NOMO-1 treated with DMSO at 0.1 percent for 48 hours (cell line): ENCODE results near the gene ASF1A.
A peak's percentile ranks its signal among the peaks of the same experiment; 100 is the strongest.

ENCODE experiments used
- DNase-seq: peaks from one replicate; lab custom pipeline; 2025; ENCODE audit not compliant: unreplicated experiment; lab: John Stamatoyannopoulos, UW

Gene ASF1A

DNA sequence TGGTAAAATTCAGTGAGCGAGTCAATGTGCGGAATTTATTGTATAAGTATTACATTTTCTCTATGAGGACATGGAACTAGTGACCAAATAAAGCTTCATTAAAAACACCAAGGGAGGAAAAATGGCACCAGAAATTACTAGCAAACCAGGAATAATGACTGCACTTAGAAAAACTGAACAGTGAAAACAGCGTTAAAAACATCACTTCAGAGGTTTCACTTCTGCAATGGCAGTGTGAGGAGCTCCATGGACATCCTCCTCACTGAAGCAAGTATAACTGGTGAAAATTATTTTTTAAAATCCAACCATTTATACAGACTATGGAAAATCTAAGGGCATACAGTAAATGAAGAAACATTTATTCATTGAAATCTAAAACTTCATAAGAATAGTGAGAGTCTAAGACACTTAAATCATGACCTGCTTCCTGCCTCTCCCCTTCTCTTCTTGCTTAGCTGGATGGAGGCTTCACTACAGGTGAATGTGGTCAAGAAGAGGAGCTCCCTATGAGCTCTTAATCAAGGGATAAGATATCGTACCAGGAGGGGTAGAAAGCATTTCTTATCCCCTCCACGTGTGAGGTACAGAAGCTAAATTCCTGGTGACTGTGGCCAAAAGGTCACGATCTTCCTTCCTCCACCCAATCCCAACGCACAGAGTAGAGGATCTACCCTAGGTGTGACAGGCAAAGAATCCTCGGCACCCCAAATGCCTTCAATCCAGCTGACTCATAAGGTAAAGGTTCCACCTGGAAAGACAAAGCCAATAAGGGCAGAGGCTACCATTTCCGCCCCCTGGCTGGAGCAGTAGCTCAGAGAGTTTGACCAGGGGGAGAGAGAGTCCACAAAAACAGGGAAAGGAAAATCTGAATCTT is 12.3 kb upstream of the ASF1A start:
- DNase-seq, result peak; percentile 35

DNA sequence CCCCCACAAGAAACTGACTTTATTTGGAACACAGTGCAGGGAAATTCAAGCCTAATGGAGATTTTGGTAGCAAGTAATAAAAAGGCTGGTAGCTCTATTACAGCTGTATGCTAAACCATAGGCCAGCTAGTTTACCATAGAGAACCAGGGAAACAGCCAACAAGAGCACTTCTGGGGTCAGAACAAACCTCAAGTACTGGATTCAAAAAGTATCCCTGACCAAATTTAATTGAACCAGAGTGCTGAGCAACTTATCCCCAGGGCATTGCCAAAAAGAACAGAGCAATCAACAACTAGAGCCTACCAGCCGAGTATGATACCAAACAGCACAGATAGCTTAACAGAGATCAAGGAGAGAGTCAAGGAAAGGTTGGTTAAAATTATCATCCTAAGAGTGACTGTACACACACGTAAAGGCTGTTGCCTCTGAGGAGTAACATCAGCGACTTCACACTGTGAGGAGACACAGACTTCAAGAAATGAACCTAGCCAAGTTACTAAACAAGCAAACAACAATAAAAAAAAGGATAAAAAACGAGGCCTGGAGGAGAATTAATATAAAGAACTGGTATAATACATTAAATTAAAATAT is 11.5 kb upstream of the ASF1A start:
- no peak for DNase-seq

DNA sequence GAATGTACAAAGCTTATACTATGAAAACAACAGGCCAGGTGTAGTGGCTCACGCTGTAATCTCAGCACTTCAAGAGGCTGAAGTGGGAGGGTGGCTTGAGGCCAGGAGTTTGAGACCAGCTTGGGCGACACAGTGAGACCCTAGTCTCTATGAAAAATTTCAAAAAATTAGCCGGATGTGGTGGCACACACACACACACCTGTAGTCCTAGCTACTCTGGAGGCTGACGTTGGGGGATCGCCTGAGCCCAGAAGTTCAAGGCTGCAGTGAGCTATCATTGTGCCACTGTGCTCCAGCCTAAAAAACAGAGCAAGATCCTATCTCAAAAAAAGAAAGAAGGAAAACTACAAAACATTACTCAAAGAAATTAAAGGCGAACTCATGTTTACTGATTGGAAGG is 7.3 kb upstream of the ASF1A start:
- DNase-seq, result no peak

DNA sequence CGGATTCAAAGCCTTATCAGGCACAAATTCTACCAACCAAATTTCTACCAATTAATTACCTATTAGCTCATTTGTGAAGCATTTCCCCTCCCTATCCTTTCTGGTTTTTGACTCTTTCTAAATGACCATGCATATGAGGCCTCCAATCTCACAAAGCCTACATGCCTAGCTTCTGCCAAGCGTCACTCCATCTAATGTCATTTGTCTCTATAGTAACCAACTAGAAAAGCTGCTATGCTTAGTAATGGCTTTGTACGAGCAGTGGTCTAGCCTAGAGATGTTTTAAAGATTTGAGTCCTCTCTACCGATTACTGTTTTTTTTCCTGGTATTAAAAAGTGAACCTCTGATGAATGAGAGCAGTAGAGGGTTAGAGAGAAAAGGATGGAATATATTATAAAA is 4.8 kb upstream of the ASF1A start:
- DNase-seq, result no peak

DNA sequence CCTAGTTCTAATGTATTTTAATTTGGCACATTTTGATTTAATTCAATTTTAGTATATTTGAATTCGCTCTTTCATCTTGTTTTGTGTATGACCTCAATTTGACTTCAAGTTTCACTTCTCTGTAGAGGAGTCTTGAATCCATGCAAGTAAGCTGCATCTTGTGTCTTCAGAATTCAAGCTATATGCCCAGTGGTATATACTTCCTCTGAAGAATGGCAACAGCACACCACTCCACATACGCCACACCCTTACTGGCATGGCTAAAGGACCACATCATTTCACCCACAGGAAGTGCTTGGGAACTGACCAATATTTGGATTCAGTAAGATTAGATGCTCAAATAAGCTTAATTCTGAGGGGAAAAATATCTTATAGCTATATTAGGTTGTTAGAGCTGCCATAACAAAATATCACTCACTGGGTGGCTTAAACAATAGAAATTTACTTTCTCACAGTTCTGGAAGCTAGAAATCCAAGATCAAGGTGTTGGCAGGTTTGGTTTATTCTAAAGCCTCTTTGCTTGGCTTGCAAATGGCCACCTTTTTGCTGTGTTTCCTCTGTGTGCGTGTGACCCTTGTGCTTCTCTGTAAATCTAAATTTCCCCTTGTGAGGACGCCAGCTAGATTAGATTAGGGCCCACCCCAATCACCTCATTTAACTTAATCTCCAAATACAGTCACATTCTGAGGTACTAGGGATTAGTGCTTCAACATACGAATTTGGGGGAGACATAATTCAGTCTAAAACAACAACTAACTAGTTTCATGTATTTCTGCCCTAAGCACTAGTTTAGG is 2.8 kb upstream of the ASF1A start:
- peak; percentile 79 for DNase-seq

DNA sequence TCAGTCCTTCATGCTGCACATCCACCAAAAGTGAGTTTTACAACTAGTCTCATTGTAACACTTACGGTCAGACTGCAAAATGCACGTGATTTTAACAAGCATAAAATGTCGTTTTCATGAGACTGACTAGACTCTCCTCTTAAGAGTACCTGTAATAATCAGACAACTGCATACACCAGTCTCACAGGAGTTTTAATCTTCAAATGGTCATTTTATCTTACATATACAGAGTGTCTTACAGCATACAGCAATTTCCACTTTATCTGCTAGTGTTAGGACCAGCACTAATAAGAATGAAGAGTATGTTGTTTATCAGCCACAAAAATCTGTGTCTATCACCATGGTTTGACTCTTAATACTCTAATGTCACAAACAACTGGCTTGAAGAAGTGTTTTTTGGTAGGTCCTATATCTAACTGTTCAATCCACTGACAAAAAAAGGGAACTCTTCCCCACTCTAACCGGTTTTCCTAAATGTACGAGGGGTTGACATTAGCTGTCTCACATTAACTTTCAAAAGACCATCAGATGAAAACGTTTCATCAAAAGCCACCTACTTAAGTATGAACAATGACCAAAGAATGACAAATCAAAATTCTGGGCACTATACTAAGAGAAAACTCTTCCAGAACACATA is 1.5 kb upstream of the ASF1A start:
- no peak for DNase-seq

DNA sequence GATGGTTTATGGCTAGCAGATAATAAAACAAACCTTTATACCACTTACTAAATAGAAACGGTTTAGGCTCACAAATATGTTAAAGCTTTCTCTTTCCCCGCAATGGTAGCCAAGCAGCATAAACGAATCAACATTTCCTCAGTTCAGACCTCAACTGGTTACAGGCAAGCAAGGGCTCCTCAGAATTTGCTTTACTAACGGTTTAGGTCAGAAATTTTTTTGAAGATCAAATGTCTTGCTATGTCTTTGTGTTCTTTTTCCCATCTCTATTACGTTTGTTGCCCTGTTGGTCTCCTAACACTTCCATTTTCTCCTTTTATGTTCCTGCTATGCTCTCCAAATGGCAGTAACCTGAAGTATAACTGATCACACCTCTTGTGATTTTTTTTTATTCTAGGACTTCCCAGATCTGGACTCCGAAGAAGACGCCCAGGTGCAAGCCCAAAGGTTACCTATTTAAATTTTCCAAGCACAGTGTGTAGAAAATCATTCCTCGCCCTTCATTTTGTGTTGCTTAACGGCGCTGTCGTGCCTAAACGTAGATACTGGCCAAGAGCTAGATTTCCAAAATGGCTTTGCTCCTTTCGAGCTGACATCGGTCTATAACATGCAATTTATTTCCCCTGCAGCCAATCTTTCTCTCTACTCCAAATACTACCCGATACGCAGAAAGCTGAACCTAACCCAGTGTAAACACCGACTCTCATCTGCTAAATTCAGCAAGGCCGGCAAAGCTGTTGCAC is 717 bp upstream of the ASF1A start:
- peak; percentile 52 for DNase-seq

DNA sequence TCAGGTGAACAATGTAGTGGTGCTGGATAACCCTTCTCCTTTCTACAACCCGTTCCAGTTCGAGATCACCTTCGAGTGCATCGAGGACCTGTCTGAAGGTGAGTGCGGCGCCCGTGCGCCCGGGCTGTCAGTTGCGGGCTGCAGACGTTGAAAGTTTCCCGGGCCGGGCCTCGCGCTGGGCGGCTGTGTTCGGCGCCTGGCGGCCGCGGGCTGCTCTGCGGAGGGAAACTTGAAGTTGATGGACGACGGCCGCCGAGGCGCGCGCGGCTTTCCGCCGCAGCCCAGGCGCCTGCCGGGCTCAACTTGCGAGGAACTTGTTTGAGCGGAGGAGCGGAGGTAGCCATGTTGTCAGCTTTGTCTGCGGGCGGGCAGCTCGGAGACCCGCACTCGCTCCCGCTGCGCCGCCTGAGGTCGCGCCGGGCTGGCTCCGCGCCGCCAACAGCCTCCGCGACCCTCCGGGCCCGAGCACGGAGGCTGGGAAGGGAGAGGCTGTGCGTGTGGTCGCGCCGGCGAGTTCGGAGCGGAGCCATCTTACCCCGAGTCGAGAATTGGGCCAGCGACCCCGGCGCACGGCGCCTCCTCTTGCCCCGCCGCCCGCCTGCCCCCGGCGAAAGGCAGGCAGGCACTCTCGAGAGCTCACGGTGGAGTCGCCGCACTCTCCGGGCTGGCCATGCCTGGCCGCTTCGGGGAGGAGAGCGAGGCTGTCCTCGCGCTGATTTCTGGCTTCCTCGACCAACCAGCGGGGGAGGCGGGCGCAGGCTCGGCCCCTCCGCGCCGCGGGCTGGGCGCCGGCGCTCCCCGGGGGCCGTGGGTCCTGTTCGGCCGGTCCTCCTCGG is 691 bp downstream of the ASF1A start:
- DNase-seq, result peak; percentile 36

DNA sequence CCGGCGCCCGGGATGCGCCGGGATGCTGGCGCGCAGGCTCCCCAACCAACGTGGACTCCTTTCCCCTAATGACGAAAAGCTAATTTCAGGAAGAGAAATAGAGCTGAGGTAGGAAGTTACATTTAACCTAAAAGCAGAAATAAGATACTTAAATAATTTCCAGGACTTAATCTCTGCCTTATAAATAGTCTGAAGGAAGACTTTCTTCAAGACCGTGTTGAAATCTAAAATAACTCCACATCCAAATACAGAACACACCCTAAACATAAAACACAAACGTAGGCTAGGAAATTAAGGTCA is 1.3 kb downstream of the ASF1A start:
- DNase-seq, result peak; percentile 33

DNA sequence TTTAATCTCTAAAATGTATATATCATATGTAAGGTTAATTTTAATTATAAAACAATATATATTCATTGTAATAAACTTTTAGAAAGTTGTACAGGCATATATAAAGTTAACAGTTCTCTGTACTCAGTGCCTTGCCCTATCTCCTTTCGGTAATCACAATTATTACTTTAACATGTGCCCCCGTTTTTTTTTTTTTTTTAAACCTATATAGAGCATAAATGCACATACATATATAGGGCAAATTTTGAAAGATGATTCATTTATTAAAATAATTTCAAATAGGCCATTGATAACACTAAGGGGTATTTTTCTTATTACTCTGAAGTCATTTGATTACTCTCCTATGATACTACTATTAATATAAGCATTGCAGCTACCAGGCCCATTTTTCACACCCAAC is 1.9 kb downstream of the ASF1A start:
- no peak for DNase-seq

DNA sequence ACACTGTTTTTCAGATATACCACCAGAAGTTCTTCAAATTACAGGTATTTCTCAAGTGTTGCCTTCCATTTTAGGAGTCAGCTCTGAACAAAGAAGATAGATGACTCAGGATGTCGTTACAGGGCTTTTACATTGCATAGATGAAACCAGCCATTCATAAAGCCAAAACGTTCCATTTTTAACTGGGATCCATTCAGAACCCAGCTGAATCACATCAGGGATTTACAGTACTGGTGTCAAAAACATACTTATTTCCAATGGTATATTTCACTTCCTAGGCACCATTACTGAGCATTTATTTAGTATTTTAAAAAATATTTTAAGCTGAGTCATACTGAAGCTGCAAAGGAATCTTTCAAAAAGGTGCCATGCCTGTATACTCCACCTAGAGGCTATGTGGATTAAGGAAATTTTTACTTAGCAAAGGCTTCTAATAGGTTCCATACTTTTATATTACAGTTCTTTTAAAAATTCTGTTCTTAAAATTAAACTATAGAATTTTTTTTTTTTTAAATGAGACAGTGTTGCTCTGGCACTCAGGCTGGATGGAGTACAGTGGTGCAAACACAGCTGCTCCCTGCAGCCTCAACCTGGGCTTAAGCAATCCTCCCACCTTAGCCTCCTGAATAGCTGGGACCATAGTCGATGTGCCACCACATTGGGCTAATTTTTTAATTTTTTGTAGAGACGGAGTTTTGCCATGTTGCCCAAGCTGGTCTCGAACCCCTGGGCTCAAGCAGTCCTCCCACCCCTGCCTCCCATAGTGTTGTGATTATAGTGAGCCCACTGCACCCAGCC is 2.6 kb downstream of the ASF1A start:
- DNase-seq, result peak; percentile 57

DNA sequence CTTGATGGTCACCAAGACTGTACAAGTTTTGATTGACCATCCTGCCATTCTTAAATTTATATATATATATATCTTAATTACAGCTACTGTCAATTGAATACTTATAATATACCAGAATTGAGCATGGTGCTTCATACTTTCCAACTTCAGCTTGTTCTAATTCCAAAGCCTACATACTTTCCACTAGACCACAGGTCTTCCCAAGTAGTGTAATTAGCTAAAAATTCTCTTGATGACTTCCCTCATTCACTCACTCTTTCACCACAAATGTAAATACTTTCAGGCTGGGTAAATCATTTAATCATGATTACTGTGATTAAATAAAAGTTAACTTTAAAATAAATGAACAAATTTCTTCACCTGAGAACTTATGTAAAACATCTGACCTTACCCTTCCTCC is 3.4 kb downstream of the ASF1A start:
- no peak for DNase-seq

DNA sequence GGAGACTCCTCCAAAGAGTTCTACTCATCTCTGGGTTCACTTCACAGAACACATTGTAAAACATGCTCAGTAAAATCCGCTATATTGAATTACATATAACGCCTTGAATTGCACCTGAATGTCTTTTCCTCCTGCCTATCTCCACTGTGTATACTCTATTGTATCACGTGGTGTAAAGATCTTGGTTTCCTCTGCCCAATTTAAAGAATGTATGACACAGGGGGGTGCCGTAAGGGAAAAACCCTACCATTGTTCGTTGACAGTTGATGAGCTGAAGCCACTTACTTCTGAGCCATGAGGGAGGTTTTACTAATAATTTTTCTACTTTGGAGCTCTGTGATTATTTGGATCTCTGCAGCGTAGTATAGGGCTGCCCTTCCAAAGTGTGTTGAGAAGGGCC is 6.0 kb downstream of the ASF1A start:
- DNase-seq, result no peak

DNA sequence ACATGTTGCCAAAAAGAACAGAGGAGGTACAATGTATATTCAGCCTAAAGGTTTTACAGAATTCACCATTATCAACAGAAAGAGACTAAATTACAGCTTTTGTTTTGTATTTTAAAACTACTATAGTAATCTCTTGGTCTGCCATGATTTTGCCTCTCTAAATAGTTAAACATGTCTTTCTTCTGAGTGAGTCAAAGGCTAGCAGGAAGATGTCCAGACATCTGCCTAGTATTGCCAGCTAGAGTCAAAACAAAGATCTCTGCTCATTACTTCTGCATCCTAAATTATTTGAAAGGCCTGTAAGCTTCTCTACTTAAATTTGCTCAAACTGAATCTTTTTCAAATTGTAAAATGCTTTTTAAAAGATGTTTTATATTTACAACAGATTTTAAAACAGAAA is 8.8 kb downstream of the ASF1A start:
- DNase-seq, result no peak

DNA sequence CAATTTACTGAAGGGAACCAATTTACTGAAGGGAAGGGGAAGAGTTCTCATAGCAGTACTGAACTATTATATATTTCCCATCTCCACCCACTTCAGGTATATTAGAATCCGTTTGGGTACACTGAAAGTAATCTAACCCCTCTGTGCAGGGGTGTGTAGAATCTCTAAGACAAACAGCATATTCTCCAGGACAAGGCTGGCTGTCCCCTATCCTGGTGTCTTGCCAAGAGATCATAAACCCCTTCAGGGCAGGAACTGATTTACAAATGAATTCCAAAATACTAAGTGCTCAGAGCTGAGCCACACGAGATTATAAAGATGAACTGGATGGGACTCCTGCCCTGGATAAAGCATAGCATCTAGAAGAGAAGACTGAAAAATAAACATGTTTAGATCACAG is 9.2 kb downstream of the ASF1A start:
- DNase-seq, result no peak

DNA sequence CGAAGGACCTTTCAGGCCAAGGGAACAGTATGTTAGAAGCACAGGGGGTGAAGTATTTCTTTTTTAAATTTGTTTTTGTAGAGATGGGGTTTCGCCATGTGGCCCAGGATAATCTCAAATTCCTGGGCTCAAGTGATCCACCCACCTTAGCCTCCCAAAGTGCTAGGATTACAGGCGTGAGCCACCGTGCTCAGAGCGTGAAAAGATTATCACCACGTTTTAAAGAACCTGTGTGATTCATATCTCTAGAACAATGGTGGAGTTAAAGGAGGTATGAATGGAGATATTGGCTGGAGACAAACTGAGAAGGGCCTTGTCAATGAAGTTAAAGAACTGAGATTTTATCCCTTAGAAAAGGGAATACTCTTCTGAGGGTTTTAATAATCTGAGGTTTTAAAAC is 9.7 kb downstream of the ASF1A start:
- no peak for DNase-seq

DNA sequence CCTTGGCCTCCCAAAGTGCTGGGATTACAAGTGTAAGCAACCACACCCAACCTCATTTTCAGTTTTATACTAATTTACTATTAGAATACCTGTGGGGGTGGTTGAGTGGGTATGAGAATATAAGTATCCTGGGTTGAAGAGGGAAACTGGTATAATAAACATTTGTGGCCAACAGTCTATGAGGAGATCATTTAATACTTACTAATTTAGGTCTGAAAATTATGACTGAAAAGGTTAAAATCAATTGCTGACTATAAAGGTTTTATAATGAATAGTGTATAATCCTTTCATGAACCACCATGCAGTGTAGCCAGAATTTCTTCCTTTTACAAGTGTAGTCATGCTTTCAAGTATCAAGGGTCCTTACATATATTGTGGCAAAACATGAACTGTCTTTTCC is 11.1 kb downstream of the ASF1A start:
- DNase-seq, result no peak

DNA sequence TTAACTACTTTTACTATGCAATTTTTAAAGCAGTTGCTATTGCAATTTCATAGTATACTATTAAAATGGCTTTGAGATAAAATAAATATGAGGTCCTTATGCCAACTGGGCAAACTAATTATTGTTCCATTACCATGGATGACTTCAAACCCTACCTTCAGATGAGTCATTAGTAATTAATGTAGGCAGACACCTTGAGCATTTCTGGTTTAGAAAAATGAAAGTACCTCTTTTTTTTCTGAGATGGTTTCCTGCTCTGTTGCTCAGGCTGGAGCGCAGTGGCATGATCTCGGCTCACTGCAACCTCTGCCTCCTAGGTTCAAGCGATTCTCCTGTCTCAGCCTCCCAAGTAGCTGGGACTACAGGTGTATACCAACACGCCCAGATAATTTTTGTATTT is 11.9 kb downstream of the ASF1A start:
- no peak for DNase-seq

DNA sequence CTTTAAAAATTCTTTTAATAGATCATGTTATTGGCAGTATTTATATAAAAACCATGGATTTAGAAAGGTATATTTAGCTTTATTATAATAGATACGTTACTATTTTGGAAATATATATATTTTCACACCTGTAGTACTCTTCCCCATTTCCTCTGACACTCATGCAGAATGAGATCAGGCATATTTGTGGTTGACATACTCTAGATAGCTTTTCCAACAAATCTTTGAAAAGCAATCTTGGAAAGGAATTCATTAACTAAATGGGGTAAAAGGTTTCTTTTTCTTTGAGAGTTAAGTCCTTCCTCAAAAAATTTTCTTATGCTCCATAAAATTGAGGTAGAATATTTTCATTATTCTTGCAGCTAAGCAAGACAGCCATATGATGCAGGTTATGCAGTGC is 14.5 kb downstream of the ASF1A start:
- DNase-seq, result no peak
